ENCODE measurements around the gene DLGAP5.

Gene DLGAP5

GRCh38 chr14:55130196-55130550, 61.2 kb downstream of the DLGAP5 start:
- no peak overlapping the region for H3K27ac ChIP-seq (ENCODE audit: low read depth, low read length)

GRCh38 chr14:55129428-55130195, 61.8 kb downstream of the DLGAP5 start:
- H3K4me2 ChIP-seq (ENCODE audit: low read depth, low read length, poor library complexity, severe bottlenecking) = peak overlapping the region; percentile 71
- H3K36me3 ChIP-seq (ENCODE audit: low read length) = no peaks in the 10 kb centered on the region
- H4K20me1 ChIP-seq (ENCODE audit: low read depth, low read length) = no peaks in the 10 kb centered on the region
- H3K9me2 ChIP-seq (replicated peaks; ENCODE audit: insufficient read depth, low read length) = no peaks in the 10 kb centered on the region
- no peaks in the 10 kb centered on the region for H3K27me3 ChIP-seq (ENCODE audit: low read length)
- H3K4me3 ChIP-seq (ENCODE audit: insufficient read depth, low read length, poor library complexity, severe bottlenecking) = peak overlapping the region; percentile 57
- no peak for TF ChIP-seq EZH2phosphoT487 (conservative IDR thresholded peaks at IDR 0.05; ENCODE audit: low read length)
- H3K79me2 ChIP-seq (ENCODE audit: insufficient read depth, low read length) = no peaks in the 10 kb centered on the region
- H2AFZ ChIP-seq (ENCODE audit: low read depth, low read length, severe bottlenecking) = peak overlapping the region; percentile 88
- no peak overlapping the region for H3K27ac ChIP-seq (ENCODE audit: low read depth, low read length)
- peak overlapping the region; percentile 60 for H3K9ac ChIP-seq (ENCODE audit: low read length)
- peaks cover 9% of the 10 kb centered on the region for H3F3A ChIP-seq (ENCODE audit: insufficient read depth)
- no peaks in the 10 kb centered on the region for H3K9me3 ChIP-seq (ENCODE audit: insufficient read depth, low read length)

More at GRCh38 chr14:55130196-55130550, 61.2 kb downstream of the DLGAP5 start:
- H4K20me1 ChIP-seq (ENCODE audit: low read depth, low read length) = no peaks in the 10 kb centered on the region
- no peaks in the 10 kb centered on the region for H3K79me2 ChIP-seq (ENCODE audit: insufficient read depth, low read length)
- no peaks in the 10 kb centered on the region for H3K36me3 ChIP-seq (ENCODE audit: low read length)
- TF ChIP-seq, protein P1, sequence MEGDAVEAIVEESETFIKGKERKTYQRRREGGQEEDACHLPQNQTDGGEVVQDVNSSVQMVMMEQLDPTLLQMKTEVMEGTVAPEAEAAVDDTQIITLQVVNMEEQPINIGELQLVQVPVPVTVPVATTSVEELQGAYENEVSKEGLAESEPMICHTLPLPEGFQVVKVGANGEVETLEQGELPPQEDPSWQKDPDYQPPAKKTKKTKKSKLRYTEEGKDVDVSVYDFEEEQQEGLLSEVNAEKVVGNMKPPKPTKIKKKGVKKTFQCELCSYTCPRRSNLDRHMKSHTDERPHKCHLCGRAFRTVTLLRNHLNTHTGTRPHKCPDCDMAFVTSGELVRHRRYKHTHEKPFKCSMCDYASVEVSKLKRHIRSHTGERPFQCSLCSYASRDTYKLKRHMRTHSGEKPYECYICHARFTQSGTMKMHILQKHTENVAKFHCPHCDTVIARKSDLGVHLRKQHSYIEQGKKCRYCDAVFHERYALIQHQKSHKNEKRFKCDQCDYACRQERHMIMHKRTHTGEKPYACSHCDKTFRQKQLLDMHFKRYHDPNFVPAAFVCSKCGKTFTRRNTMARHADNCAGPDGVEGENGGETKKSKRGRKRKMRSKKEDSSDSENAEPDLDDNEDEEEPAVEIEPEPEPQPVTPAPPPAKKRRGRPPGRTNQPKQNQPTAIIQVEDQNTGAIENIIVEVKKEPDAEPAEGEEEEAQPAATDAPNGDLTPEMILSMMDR (IDR thresholded peaks at IDR 0.05; ENCODE audit: insufficient read depth, low read length, poor library complexity, severe bottlenecking) = no peak
- no peak for TF ChIP-seq EZH2phosphoT487 (conservative IDR thresholded peaks at IDR 0.05; ENCODE audit: low read length)
- no peaks in the 10 kb centered on the region for H3K9me3 ChIP-seq (ENCODE audit: insufficient read depth, low read length)
- H3K27me3 ChIP-seq (ENCODE audit: low read length) = no peaks in the 10 kb centered on the region
- H3K9me2 ChIP-seq (replicated peaks; ENCODE audit: insufficient read depth, low read length) = no peaks in the 10 kb centered on the region
- H3F3A ChIP-seq (ENCODE audit: insufficient read depth) = peaks cover 9% of the 10 kb centered on the region
- peak overlapping the region; percentile 57 for H3K4me3 ChIP-seq (ENCODE audit: insufficient read depth, low read length, poor library complexity, severe bottlenecking)
- peak overlapping the region; percentile 88 for H2AFZ ChIP-seq (ENCODE audit: low read depth, low read length, severe bottlenecking)
- H3K9ac ChIP-seq (ENCODE audit: low read length) = peak overlapping the region; percentile 60
- H3K4me2 ChIP-seq (ENCODE audit: low read depth, low read length, poor library complexity, severe bottlenecking) = peak overlapping the region; percentile 71

DNA sequence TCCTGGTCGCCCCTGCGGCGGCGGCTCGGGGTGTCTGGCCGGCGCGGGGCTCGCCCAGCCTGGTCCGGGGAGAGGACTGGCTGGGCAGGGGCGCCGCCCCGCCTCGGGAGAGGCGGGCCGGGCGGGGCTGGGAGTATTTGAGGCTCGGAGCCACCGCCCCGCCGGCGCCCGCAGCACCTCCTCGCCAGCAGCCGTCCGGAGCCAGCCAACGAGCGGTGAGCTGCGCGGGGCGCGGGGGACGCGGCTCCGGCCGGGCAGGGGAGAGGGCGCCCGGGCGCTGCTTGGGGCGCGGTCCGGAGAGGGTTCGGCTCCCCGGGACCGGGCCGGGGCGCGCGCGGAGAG, 62.3 kb downstream of the DLGAP5 start, which contains the start of gene LGALS3:
Gene LGALS3 (plus strand): TSS at position 167 of the 342 bp plus-strand sequence. CDS start 8,122 bp downstream, outside the sequence.
- no peak within 1 kb of the TSS for H3K27ac ChIP-seq (ENCODE audit: low read depth, low read length)
- no peaks in the 10 kb centered on the region for H3K9me2 ChIP-seq (replicated peaks; ENCODE audit: insufficient read depth, low read length)
- no peaks in the 10 kb centered on the region for H3K27me3 ChIP-seq (ENCODE audit: low read length)
- no peaks in the 10 kb centered on the region for H3K9me3 ChIP-seq (ENCODE audit: insufficient read depth, low read length)
- H3K9ac ChIP-seq (ENCODE audit: low read length) = peak within 1 kb of the TSS; percentile 60
- peak within 1 kb of the TSS; percentile 71 for H3K4me2 ChIP-seq (ENCODE audit: low read depth, low read length, poor library complexity, severe bottlenecking)
- H3F3A ChIP-seq (ENCODE audit: insufficient read depth) = peaks cover 9% of the 10 kb centered on the region
- H3K4me3 ChIP-seq (ENCODE audit: insufficient read depth, low read length, poor library complexity, severe bottlenecking) = peak within 1 kb of the TSS; percentile 57
- no peaks in the 10 kb centered on the region for H3K36me3 ChIP-seq (ENCODE audit: low read length)
- no peaks in the 10 kb centered on the region for H3K79me2 ChIP-seq (ENCODE audit: insufficient read depth, low read length)
- TF ChIP-seq, protein P1 (IDR thresholded peaks at IDR 0.05; ENCODE audit: insufficient read depth, low read length, poor library complexity, severe bottlenecking) = no peak
- TF ChIP-seq EZH2phosphoT487 (conservative IDR thresholded peaks at IDR 0.05; ENCODE audit: low read length) = no peak
- H4K20me1 ChIP-seq (ENCODE audit: low read depth, low read length) = no peaks in the 10 kb centered on the region
- H2AFZ ChIP-seq (ENCODE audit: low read depth, low read length, severe bottlenecking) = peak within 1 kb of the TSS; percentile 88
